Hepatocyte (in vitro differentiated cells): Measurements from ENCODE around the gene PDGFRB. TPM values are rescaled to one million over a fixed set of nuclear protein-coding genes. Genes with fewer than 3 reads are reported as not detected.

Source experiments
- DNase-seq: peaks from one replicate; pipeline ENCODE4 v3.0.0-alpha.2; 2016; ENCODE audit warnings: low spot score
- H2AFZ ChIP-seq: fragments of 200-600 bp; sonication (generic); 2 replicates; pipeline ENCODE4 v1.6.0; 2016; ENCODE audit warnings: antibody characterized with exemption, mild to moderate bottlenecking
- H3K27ac ChIP-seq: fragments of 200-600 bp; sonication (generic); 2 replicates; pipeline ENCODE4 v1.5.1; 2016; ENCODE audit warnings: mild to moderate bottlenecking
- H3K27me3 ChIP-seq: fragments of 200-600 bp; sonication (generic); 2 replicates; pipeline ENCODE4 v1.6.1; 2016
- H3K36me3 ChIP-seq: fragments of 200-600 bp; sonication (generic); replicated peaks from 2 replicates; pipeline ENCODE4 v1.5.1; 2016; ENCODE audit warnings: low read depth; ENCODE audit not compliant: insufficient read depth
- H3K4me1 ChIP-seq: fragments of 200-600 bp; sonication (generic); 2 replicates; pipeline ENCODE4 v1.5.1; 2016; ENCODE audit warnings: mild to moderate bottlenecking, moderate library complexity; ENCODE audit not compliant: insufficient read depth
- H3K4me2 ChIP-seq: fragments of 200-600 bp; sonication (generic); 2 replicates; pipeline ENCODE4 v1.6.0; 2016
- H3K4me3 ChIP-seq: fragments of 200-600 bp; sonication (generic); 2 replicates; pipeline ENCODE4 v1.5.1; 2016; ENCODE audit warnings: mild to moderate bottlenecking
- H3K79me2 ChIP-seq: fragments of 200-600 bp; sonication (generic); 2 replicates; pipeline ENCODE4 v1.6.0; 2017; ENCODE audit warnings: mild to moderate bottlenecking
- H3K9me2 ChIP-seq: fragments of 200-600 bp; sonication (generic); replicated peaks from 2 replicates; pipeline ENCODE4 v1.6.0; 2017; ENCODE audit warnings: mild to moderate bottlenecking; ENCODE audit not compliant: insufficient read depth
- H3K9me3 ChIP-seq: fragments of 200-600 bp; sonication (generic); 2 replicates; pipeline ENCODE4 v1.5.1; 2016; ENCODE audit warnings: low read depth, mild to moderate bottlenecking
- H4K20me1 ChIP-seq: fragments of 200-600 bp; sonication (generic); 2 replicates; pipeline ENCODE4 v1.6.0; 2016; ENCODE audit warnings: mild to moderate bottlenecking; ENCODE audit not compliant: insufficient read depth, poor library complexity, severe bottlenecking
- EZH2 ChIP-seq: fragments of 200-600 bp; sonication (generic); IDR thresholded peaks from 2 replicates; pipeline ENCODE4 v1.6.1; 2016; ENCODE audit warnings: antibody characterized with exemption, mild to moderate bottlenecking, borderline replicate concordance
- EZH2phosphoT487 ChIP-seq: fragments of 200-600 bp; sonication (generic); IDR thresholded peaks from one replicate; pipeline ENCODE4 v1.6.1; 2018; ENCODE audit warnings: antibody characterized with exemption, mild to moderate bottlenecking, low read depth, moderate library complexity; ENCODE audit not compliant: unreplicated experiment, severe bottlenecking
- WGBS: methylation state at CpG from one replicate; pipeline ENCODE4 v1.1.6; 2016; ENCODE audit warnings: low lambda C conversion rate; ENCODE audit errors: missing lambda C conversion rate; 5-methylcytosine and 5-hydroxymethylcytosine counted together
- polyA plus RNA-seq: library from polyadenylated mRNA; unstranded; fragments of >200 nt; fragmentation: Nextera tagmentation; extraction: Ambion mirVana; gene quantifications from 2 replicates; pipeline ENCODE4 v1.2.1, GENCODE V29; 2016
- total RNA-seq: library from RNA; depleted of rRNA; stranded (reverse); fragments of >200 nt; gene quantifications from 2 replicates; pipeline ENCODE4 v1.2.3, GENCODE V29; 2014
- TF ChIP-seq, protein P1 (sequence below): fragments of 200-600 bp; sonication (generic); IDR thresholded peaks from 2 replicates; pipeline ENCODE4 v1.5.1; 2016; ENCODE audit warnings: antibody characterized with exemption, mild to moderate bottlenecking; ENCODE audit not compliant: poor library complexity

PDGFRB gene
- total and polyA plus RNA-seq, 2 experiments from 2014 or later, result 55.1 to 55.2 TPM

DNA sequence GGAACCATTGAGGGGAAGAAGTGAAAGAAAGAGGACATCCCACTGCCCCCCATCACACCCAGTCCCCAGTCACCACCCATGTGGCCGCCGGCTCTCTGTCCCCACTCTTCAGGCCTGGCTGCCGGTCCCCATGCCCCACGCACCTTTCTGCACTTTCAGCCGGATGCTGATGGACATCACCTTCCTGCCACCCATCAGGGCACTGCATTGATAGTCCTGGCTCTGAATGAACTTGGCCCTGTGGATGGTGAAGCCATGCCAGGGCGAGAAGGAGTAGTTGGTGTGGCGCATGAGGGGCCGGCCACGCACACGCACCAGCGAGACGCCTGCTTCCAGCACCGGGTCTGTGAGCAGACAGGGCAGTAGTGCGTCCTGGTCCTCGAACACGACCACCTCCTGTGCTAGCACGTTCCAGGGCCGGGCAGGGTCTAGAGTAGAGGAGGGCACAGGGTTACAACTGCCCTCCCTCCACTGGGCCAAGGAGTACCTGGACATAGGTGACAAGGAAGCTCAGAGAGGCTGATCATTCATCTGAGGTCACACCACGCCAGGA lies 75.7 kb downstream of the PDGFRB start:
- Histone ChIP-seq H3K36me3 (no peaks in the 10 kb centered on the region), H2AFZ (no peak overlapping the region), H3K4me3 (no peak overlapping the region), H3K9me3 (no peaks in the 10 kb centered on the region), H3K79me2 (no peaks in the 10 kb centered on the region), H3K27ac (no peak overlapping the region), H4K20me1 (no peaks in the 10 kb centered on the region), H3K27me3 (no peaks in the 10 kb centered on the region), H3K4me2 (no peak overlapping the region), H3K4me1 (peaks cover 5% of the 10 kb centered on the region), H3K9me2 (no peaks in the 10 kb centered on the region)
- 97% methylated on average over 19 of the region's 19 CpGs for WGBS
- TF ChIP-seq, protein P1, sequence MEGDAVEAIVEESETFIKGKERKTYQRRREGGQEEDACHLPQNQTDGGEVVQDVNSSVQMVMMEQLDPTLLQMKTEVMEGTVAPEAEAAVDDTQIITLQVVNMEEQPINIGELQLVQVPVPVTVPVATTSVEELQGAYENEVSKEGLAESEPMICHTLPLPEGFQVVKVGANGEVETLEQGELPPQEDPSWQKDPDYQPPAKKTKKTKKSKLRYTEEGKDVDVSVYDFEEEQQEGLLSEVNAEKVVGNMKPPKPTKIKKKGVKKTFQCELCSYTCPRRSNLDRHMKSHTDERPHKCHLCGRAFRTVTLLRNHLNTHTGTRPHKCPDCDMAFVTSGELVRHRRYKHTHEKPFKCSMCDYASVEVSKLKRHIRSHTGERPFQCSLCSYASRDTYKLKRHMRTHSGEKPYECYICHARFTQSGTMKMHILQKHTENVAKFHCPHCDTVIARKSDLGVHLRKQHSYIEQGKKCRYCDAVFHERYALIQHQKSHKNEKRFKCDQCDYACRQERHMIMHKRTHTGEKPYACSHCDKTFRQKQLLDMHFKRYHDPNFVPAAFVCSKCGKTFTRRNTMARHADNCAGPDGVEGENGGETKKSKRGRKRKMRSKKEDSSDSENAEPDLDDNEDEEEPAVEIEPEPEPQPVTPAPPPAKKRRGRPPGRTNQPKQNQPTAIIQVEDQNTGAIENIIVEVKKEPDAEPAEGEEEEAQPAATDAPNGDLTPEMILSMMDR, result no peak
- no peak for TF ChIP-seq EZH2
- no peak for TF ChIP-seq EZH2phosphoT487
- DNase-seq, result no peak

DNA sequence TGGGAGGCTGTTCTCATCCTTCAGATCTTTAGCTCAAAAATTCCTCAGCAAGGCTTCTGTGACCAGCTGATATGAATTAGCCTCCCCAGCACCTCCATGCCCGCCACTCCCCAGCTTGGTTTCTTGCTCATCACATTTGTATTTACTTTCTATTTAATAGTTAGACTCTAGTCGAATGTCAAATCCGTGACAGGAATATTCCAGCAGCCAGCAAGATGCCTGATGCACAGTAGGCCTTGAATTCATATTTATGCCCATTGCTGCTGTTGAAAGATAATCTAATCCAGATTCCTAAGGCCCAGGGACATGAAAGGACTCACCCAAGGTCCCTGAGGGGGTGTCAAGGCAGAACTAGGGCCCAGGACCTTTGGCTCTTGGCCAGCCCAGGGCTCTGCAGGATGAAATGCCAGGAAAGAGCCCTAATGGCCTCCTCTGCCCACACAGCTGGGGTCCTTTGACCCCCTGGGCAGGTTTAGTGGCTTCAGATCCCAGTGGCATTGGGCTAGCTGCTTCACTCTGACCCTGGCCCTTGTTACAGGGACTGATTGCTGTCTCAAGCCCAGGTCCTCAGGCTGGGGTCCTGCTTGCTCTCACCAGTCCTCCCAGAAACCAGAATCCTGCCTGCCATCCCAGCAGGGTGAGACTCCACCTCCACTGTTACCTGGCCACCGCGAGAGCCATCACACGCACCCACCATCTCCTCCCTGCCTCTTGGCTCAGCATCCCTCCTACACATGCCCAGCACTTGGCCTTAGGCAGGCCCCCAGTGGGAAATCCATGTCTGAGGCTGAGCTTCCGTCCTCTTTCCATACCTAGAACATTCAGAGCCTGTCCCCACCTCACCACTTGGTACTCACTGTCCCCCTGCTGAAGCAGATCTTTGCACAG lies 76.6 kb downstream of the PDGFRB start:
- H3K9me3 ChIP-seq, result no peaks in the 10 kb centered on the region
- H3K9me2 ChIP-seq, result no peaks in the 10 kb centered on the region
- no peaks in the 10 kb centered on the region for H3K27me3 ChIP-seq
- no peak for DNase-seq
- no peak overlapping the region for H3K27ac ChIP-seq
- no peak overlapping the region for H3K4me2 ChIP-seq
- TF ChIP-seq, protein P1, result no peak
- TF ChIP-seq EZH2 (no peak), EZH2phosphoT487 (no peak)
- peaks cover 5% of the 10 kb centered on the region for H3K4me1 ChIP-seq
- no peaks in the 10 kb centered on the region for H3K79me2 ChIP-seq
- no peaks in the 10 kb centered on the region for H4K20me1 ChIP-seq
- 88% methylated on average over 7 of the region's 7 CpGs for WGBS
- H3K4me3 ChIP-seq, result no peak overlapping the region
- no peak overlapping the region for H2AFZ ChIP-seq
- no peaks in the 10 kb centered on the region for H3K36me3 ChIP-seq

DNA sequence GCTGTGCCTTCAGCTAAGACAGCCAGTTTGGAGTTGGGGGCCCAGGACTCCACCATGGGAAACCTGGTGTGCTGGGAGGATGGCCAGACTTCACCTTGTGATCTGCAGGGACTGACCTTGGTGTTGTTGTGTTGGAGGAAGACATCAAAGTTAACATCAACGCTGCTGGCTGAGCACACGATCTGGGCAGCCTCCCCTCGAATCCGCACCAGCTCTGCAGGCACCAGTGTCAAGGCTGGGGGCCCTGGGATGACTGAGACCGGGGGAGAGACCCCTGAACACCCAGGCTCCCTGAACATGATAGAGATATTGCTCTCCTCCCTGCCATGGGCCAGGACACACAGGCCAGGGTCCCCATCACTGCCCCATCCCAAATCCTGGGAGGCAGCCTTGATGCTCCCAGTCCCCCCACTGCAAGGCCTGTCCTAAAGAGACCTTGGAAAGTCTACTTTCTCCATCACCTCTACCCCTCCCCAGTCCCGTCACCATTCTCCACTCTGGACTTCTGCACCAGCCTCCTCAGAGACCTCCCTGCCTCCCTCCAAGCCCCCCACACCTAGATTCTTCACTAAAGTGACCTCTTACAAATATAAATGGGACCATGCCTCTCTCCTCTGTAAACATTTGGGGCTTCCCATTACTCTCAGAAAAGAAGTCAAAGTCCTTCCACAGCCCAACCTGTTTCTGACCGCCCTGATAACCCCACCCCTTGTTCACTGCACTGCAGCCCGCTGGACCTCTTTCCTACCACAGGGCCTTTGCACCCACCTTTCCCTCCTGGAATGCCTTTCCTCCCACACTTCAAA lies 77.4 kb downstream of the PDGFRB start:
- TF ChIP-seq, protein P1, result no peak
- TF ChIP-seq EZH2, result no peak
- no peak for TF ChIP-seq EZH2phosphoT487
- DNase-seq, result no peak
- H2AFZ ChIP-seq, result no peak overlapping the region
- no peaks in the 10 kb centered on the region for H3K36me3 ChIP-seq
- no peak overlapping the region for H3K27ac ChIP-seq
- H3K9me3 ChIP-seq, result no peaks in the 10 kb centered on the region
- H3K79me2 ChIP-seq, result no peaks in the 10 kb centered on the region
- no peak overlapping the region for H3K4me2 ChIP-seq
- H3K4me3 ChIP-seq, result no peak overlapping the region
- H4K20me1 ChIP-seq, result no peaks in the 10 kb centered on the region
- peaks cover 5% of the 10 kb centered on the region for H3K4me1 ChIP-seq
- H3K27me3 ChIP-seq, result no peaks in the 10 kb centered on the region
- no peaks in the 10 kb centered on the region for H3K9me2 ChIP-seq
- WGBS, result 89% methylated on average over 8 of the region's 8 CpGs
